ENCODE measurements around the gene DPP6. TPM values are rescaled to one million over a fixed set of nuclear protein-coding genes. Genes with fewer than 3 reads are reported as not detected.

The DPP6 gene
- polyA plus RNA-seq, 1 of the 3 experiments (the other 2 are of a cell fraction) = not detected

DNA sequence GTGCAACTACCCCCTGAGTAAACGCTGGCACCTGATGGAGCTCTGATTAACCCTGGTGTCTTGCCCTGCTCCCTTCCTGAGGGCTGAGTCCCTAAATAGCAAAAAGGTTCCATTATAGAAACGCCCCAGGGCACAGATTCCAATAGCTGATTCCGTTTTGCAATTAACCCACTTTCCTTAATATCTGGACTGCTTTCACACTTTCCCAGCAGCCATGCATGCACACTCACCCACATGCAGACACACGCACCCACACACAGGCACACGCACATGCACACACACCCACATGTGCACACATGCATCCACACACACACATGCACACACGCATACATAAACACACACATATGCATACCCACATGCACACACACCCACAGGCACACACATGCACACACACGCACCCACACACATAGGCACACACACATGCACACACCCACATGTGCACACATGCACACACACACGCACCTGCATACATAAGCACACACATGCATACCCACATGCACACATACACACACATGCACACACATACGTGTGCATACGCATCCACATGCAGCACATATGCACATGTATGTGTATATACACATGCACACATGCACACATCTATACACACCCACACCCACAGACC lies 821.4 kb downstream of the DPP6 start:
- H3F3A ChIP-seq (replicated peaks; ENCODE audit: insufficient read depth) = no peaks in the 10 kb centered on the region

GRCh38 chr7:154874409-154875113 lies 822.4 kb downstream of the DPP6 start:
- Histone ChIP-seq H3K9me2 (no peaks in the 10 kb centered on the region), H2AFZ (ENCODE audit: low read depth) (no peak overlapping the region), H3K9ac (no peak overlapping the region)
- TF ChIP-seq MAX (IDR thresholded peaks at IDR 0.05; ENCODE audit: low read depth) (no peak), REST (IDR thresholded peaks at IDR 0.05; ENCODE audit: low read depth, low read length) (no peak), EZH2phosphoT487 (IDR thresholded peaks at IDR 0.05; ENCODE audit: borderline replicate concordance, low read depth) (no peak), MXI1 (IDR thresholded peaks at IDR 0.05; ENCODE audit: low read depth, low read length) (no peak), TCF12 (IDR thresholded peaks at IDR 0.05) (no peak), JUND (IDR thresholded peaks at IDR 0.05) (no peak), NFIC (IDR thresholded peaks at IDR 0.05; ENCODE audit: borderline replicate concordance) (no peak), YY1 (IDR thresholded peaks at IDR 0.05; ENCODE audit: low read depth) (no peak), USF2 (IDR thresholded peaks at IDR 0.05; ENCODE audit: borderline replicate concordance, low read depth, low read length) (no peak), NRF1 (IDR thresholded peaks at IDR 0.05; ENCODE audit: low read depth, low read length) (no peak), TEAD4 (IDR thresholded peaks at IDR 0.05; ENCODE audit: borderline replicate concordance, insufficient read depth) (no peak), ELF1 (IDR thresholded peaks at IDR 0.05) (no peak), RFX5 (IDR thresholded peaks at IDR 0.05; ENCODE audit: low read length) (no peak), FOXM1 (IDR thresholded peaks at IDR 0.05; ENCODE audit: low read depth) (no peak), TAF1 (IDR thresholded peaks at IDR 0.05; ENCODE audit: borderline replicate concordance, low read depth, low read length) (no peak), PBX3 (IDR thresholded peaks at IDR 0.05) (no peak)
- TF ChIP-seq, protein P1, sequence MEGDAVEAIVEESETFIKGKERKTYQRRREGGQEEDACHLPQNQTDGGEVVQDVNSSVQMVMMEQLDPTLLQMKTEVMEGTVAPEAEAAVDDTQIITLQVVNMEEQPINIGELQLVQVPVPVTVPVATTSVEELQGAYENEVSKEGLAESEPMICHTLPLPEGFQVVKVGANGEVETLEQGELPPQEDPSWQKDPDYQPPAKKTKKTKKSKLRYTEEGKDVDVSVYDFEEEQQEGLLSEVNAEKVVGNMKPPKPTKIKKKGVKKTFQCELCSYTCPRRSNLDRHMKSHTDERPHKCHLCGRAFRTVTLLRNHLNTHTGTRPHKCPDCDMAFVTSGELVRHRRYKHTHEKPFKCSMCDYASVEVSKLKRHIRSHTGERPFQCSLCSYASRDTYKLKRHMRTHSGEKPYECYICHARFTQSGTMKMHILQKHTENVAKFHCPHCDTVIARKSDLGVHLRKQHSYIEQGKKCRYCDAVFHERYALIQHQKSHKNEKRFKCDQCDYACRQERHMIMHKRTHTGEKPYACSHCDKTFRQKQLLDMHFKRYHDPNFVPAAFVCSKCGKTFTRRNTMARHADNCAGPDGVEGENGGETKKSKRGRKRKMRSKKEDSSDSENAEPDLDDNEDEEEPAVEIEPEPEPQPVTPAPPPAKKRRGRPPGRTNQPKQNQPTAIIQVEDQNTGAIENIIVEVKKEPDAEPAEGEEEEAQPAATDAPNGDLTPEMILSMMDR (IDR thresholded peaks at IDR 0.05) = no peak

More for the DNA sequence above, 821.4 kb downstream of the DPP6 start:
- ChIA-PET CTCF (interaction anchor here (1.0 to 1.7 kb wide), 2 partner anchors 40 to 41 kb away, joined by 3 to 8 read pairs; no protein-coding TSS in a partner anchor), POLR2A (no interaction called here)
- no peak overlapping the region for H2AFZ ChIP-seq (ENCODE audit: low read depth)
- 53% methylated on average over 10 of the region's 10 CpGs for WGBS (ENCODE audit: low lambda C conversion rate)
- peaks cover 0 to 26% of the 10 kb centered on the region in 2 experiments; a peak in 2 of 4 replicates for H3K4me1 ChIP-seq (ENCODE audit: control insufficient read depth in 1 of 2, insufficient read depth in 2 of 2, low read depth in 1 of 2, low read length in 1 of 2)
- no peak for DNase-seq
- no peak overlapping the region for H3K4me2 ChIP-seq
- no peaks in the 10 kb centered on the region for H3K9me2 ChIP-seq
- TF ChIP-seq EP300 (IDR thresholded peaks at IDR 0.05; ENCODE audit: borderline replicate concordance in 1 of 2, low read depth in 1 of 2, low read length in 1 of 2) = peak in 1 of 2 experiments; percentile 21; a peak in 1 of 4 replicates
- no peak for TF ChIP-seq JUND (IDR thresholded peaks at IDR 0.05)
- TF ChIP-seq GATA2 (CRISPR knock-in tag; IDR thresholded peaks at IDR 0.05) = peak; percentile 44
- no peak overlapping the region for H3K4me3 ChIP-seq (ENCODE audit: low read depth in 2 of 2, low read length in 1 of 2)
- peaks cover 3% of the 10 kb centered on the region; the same call in 1 of the 2 replicates for H3K9me3 ChIP-seq
- H3K79me2 ChIP-seq (ENCODE audit: insufficient read depth) = no peaks in the 10 kb centered on the region
- no peaks in the 10 kb centered on the region for H4K20me1 ChIP-seq (ENCODE audit: insufficient read depth)
- no peak overlapping the region for H3K9ac ChIP-seq
- H3K27ac ChIP-seq (ENCODE audit: low read depth in 2 of 2, low read length in 1 of 2) = no peak overlapping the region
- no peaks in the 10 kb centered on the region for H3K27me3 ChIP-seq (ENCODE audit: insufficient read depth)
- H3K36me3 ChIP-seq (replicated peaks in 1 of 2; ENCODE audit: control insufficient read depth in 1 of 2, insufficient read depth in 2 of 2, low read length in 1 of 2) = no peaks in the 10 kb centered on the region

More at GRCh38 chr7:154874409-154875113, 822.4 kb downstream of the DPP6 start:
- Histone ChIP-seq H3K4me3 (ENCODE audit: low read depth in 2 of 2, low read length in 1 of 2) (no peak overlapping the region), H3K4me2 (no peak overlapping the region), H3K79me2 (ENCODE audit: insufficient read depth) (no peaks in the 10 kb centered on the region), H3K27ac (ENCODE audit: low read depth in 2 of 2, low read length in 1 of 2) (no peak overlapping the region), H3K36me3 (replicated peaks in 1 of 2; ENCODE audit: control insufficient read depth in 1 of 2, insufficient read depth in 2 of 2, low read length in 1 of 2) (no peaks in the 10 kb centered on the region), H3F3A (replicated peaks; ENCODE audit: insufficient read depth) (no peaks in the 10 kb centered on the region), H4K20me1 (ENCODE audit: insufficient read depth) (no peaks in the 10 kb centered on the region), H3K4me1 (ENCODE audit: control insufficient read depth in 1 of 2, insufficient read depth in 2 of 2, low read depth in 1 of 2, low read length in 1 of 2) (peaks cover 0 to 26% of the 10 kb centered on the region in 2 experiments; a peak in 2 of 4 replicates), H3K27me3 (ENCODE audit: insufficient read depth) (no peaks in the 10 kb centered on the region), H3K9me3 (peaks cover 3% of the 10 kb centered on the region; the same call in 1 of the 2 replicates)
- ChIA-PET POLR2A (no interaction called here), CTCF (interaction anchor here (1.7 kb wide), 1 partner anchor 39 kb away, joined by 8 read pairs; no protein-coding TSS in a partner anchor)
- DNase-seq = no peak
- WGBS (ENCODE audit: low lambda C conversion rate) = 50% methylated on average over 9 of the region's 10 CpGs
